Fibroblast of lung (primary cell): ENCODE data around the gene ACAA1.

Experiments used
- EZH2 ChIP-seq: IDR thresholded peaks from 2 replicates; pipeline ENCODE4 v1.5.1; 2012; ENCODE audit warnings: low read length, control low read depth, mild to moderate bottlenecking; ENCODE audit errors: missing control alignments
- TF ChIP-seq, protein P1 (sequence below), 2 donors: IDR thresholded peaks in 1 of 2; conservative IDR thresholded peaks in 1 of 2; 1 replicate in 1 of 2; 2 replicates in 1 of 2; pipeline ENCODE4 v1.5.1; 2011 to 2012; ENCODE audit warnings: low read length in 2 of 2, control low read depth in 1 of 2, inconsistent platforms in 1 of 2, low read depth in 1 of 2, mild to moderate bottlenecking in 1 of 2

DNA sequence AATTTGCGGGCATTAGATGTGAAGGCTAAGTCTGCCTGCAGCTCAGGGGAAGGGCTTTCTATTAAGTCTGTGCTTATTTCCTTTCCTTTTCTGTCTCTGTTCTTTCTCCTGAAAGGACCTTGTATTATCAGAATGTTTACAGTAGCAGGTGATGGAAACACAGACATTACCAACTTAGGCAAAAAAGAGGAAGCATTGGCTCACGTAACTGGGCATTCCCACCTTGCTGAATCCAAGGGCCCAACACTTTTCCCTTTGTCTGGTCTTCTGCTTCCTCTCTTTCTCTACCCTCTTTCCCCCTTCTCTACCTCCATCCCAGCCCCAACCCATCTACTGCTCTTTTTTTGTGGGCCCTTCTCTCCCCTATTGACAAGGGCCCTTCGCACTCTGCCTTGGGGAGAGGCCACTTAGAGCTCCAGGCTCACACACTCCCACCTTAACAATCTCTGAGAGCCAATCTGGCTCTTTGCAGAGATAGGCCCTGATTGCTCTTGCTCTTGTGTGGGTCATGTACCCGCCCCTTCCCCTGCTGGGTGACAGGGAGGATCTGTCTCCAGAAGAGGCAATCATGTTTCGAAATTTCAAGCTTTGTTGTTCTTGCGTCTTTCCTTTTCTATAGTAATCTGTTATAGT, 35.0 kb downstream of the ACAA1 start:
- TF ChIP-seq, protein P1, sequence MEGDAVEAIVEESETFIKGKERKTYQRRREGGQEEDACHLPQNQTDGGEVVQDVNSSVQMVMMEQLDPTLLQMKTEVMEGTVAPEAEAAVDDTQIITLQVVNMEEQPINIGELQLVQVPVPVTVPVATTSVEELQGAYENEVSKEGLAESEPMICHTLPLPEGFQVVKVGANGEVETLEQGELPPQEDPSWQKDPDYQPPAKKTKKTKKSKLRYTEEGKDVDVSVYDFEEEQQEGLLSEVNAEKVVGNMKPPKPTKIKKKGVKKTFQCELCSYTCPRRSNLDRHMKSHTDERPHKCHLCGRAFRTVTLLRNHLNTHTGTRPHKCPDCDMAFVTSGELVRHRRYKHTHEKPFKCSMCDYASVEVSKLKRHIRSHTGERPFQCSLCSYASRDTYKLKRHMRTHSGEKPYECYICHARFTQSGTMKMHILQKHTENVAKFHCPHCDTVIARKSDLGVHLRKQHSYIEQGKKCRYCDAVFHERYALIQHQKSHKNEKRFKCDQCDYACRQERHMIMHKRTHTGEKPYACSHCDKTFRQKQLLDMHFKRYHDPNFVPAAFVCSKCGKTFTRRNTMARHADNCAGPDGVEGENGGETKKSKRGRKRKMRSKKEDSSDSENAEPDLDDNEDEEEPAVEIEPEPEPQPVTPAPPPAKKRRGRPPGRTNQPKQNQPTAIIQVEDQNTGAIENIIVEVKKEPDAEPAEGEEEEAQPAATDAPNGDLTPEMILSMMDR (conservative IDR thresholded peaks at IDR 0.05 in 1 of 2, IDR thresholded peaks at IDR 0.05 in 1 of 2; ENCODE audit: low read depth in 1 of 2, low read length in 2 of 2): no peak
- TF ChIP-seq EZH2: no peak
